Measurements from ENCODE around the gene IGSF6. TPM values are rescaled to one million over a fixed set of nuclear protein-coding genes. Genes with fewer than 3 reads are reported as not detected.
A peak's percentile ranks its signal among the peaks of the same experiment; 100 is the strongest.
"Not testable (repeated sequence)": the region's sequence is repeated elsewhere in the genome, so short reads cannot be mapped to it uniquely, and the experiment has no call there.

Gene IGSF6
- total RNA-seq, 4 donors from 2014 or later = 2.8 to 18.6 (median 6.8) TPM

GRCh38 chr16:21608639-21609328, 43.6 kb downstream of the IGSF6 start:
- TF ChIP-seq, protein P1, sequence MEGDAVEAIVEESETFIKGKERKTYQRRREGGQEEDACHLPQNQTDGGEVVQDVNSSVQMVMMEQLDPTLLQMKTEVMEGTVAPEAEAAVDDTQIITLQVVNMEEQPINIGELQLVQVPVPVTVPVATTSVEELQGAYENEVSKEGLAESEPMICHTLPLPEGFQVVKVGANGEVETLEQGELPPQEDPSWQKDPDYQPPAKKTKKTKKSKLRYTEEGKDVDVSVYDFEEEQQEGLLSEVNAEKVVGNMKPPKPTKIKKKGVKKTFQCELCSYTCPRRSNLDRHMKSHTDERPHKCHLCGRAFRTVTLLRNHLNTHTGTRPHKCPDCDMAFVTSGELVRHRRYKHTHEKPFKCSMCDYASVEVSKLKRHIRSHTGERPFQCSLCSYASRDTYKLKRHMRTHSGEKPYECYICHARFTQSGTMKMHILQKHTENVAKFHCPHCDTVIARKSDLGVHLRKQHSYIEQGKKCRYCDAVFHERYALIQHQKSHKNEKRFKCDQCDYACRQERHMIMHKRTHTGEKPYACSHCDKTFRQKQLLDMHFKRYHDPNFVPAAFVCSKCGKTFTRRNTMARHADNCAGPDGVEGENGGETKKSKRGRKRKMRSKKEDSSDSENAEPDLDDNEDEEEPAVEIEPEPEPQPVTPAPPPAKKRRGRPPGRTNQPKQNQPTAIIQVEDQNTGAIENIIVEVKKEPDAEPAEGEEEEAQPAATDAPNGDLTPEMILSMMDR (IDR thresholded peaks at IDR 0.05) = no peak
- ATAC-seq (ENCODE audit: low FRiP score) (no peak), DNase-seq (ENCODE audit: low spot score) (no peak)

DNA sequence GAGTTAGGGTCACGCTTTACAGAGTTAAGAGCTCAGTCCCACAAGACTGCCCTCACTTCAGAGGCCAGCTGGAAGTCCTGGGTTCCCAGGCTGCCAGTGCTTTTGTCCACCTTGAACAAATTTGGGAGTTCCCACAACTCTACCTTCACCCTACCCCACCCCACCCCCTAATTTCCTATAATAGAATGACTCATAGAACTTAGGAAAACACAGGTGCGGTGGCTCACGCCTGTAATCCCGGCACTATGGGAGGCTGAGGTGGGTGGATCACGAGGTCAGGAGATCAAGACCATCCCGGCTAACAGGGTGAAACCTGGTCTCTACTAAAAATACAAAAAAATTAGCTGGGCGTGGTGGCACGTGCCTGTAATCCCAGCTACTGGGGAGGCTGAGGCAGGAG, 46.6 kb downstream of the IGSF6 start:
- ATAC-seq (ENCODE audit: low FRiP score); DNase-seq (ENCODE audit: low spot score): not testable (repeated sequence)

GRCh38 chr16:21603928-21604327, 48.5 kb downstream of the IGSF6 start:
- TF ChIP-seq, protein P1 (IDR thresholded peaks at IDR 0.05) = no peak
- ATAC-seq (ENCODE audit: low FRiP score) = no peak
- DNase-seq (ENCODE audit: low spot score) = no peak

GRCh38 chr16:21602785-21603184, 49.6 kb downstream of the IGSF6 start:
- DNase-seq (ENCODE audit: low spot score) = no peak
- no peak for ATAC-seq (ENCODE audit: low FRiP score)
- TF ChIP-seq, protein P1 (IDR thresholded peaks at IDR 0.05) = no peak

DNA sequence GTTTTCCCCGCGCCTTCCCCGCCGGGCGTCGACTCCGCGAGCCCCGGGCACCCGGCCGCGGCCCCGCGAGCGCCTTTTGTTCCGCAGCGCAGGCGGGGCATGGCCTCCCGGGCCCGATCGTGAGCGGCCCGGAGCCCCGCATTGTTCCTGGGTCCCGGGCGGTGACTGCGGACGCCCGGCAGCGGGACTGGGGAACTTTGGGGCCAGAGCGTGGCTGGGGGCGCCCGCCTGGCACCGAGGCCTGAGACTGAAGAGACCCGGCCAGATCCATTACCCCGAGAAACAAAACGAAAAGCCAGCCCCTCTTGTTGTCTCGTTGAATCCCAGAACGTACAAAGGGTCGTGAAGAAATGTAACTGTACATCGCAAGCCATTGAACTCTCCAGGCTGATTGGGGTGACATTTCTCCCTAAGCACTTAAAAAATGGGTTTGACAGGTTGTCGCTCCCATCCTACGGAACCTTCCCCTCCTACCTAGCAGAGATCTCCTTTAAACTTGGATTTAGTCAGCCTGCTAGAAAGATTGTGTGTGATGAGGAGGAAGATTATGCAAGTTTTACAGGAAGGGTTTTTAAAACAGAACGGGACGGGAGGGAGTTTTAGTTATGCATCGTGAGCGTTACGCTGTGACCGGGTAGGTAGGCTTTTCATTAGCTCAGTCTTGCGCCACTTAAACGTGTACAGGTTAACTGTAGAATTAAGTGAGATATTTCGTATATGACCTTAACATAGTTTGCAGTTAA, 52.2 kb downstream of the IGSF6 start:
- TF ChIP-seq, protein P1 (IDR thresholded peaks at IDR 0.05) = no peak
- ATAC-seq (ENCODE audit: low FRiP score) = peak; percentile 29
- DNase-seq (ENCODE audit: low spot score) = no peak

DNA sequence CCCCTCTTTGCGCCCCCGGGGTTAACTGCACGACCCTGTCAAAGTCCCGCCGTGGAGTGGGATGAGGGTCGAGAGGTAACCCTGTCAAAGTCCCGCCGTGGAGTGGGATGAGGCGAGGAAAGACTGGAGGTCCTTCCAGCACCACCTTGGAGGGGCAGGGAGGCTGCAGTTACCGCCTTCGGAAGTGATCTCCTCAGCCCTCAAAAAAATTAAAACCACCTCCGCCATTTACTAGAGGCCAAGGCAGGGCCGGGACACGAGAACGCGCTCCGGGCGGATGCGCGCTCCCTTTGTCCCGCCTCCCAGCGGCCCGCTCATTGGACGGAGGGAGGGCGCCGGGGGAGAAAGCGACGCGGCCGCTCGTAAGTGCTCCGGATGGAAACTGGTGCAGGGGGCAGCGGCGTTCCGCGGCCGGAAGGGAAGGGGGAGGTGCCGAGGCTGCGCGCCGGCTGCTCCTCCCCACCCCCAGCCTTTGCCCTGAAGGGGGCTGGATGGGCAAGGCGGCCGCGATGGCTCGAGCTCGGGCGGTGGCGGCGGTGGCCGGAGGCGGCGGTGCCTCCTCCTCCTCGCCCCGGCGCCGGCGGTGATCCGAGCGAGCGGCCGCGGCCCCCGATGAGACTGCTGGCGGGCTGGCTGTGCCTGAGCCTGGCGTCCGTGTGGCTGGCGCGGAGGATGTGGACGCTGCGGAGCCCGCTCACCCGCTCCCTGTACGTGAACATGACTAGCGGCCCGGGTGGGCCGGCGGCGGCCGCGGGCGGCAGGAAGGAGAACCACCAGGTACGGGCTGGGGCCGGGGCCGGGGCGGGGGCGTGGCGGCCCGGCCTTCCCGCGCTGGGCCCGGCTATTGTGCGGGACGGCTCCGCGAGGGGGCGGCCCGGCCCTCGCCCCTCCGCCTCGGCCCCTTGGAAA, 53.0 kb downstream of the IGSF6 start, which contains the start of gene METTL9:
Gene METTL9 (plus strand): TSS at position 456 of the 909 bp plus-strand sequence. CDS start 157 bp downstream, at position 613.
- DNase-seq (ENCODE audit: low spot score) (peak; percentile 73), ATAC-seq (ENCODE audit: low FRiP score) (peak; percentile 98)
- TF ChIP-seq, protein P1 (IDR thresholded peaks at IDR 0.05) = no peak

- DNase-seq (ENCODE audit: low spot score) (peak; percentile 32), ATAC-seq (ENCODE audit: low FRiP score) (peak; percentile 20)
- TF ChIP-seq, protein P1 (IDR thresholded peaks at IDR 0.05) = no peak
These were observed 53.7 kb downstream of the IGSF6 start for GRCh38 chr16:21598701-21599121.

All from omental fat pad (tissue), 4 donors.